ENCODE measurements around the gene IL18R1.

The IL18R1 gene

DNA sequence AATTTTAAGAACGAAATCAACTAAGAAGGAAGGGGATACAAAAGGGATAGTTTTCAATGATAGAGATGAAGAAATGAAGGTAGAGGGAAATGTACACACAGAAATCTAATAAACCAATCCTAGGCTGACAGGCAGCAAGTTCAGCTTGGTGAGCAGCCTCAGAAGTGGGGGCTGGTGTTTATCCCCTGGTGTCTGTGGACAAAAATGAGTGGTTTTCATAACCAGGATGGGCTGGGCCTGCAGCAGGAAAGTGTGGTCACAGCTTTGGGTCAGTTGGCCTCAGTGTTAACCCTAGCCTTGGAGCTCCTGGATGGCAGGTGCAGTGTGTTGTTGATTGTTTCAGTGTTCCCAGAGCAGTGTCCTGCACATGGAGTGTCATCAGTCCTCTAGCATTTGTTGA is 14.3 kb downstream of the IL18R1 start:
- Histone ChIP-seq H3K36me3 (ENCODE audit: low read depth) (no peaks in the 10 kb centered on the region), H3K4me3 (ENCODE audit: severe bottlenecking) (no peak overlapping the region), H3K4me1 (ENCODE audit: insufficient read depth, poor library complexity, severe bottlenecking) (no peaks in the 10 kb centered on the region), H3K27ac (ENCODE audit: poor library complexity, severe bottlenecking) (no peak overlapping the region), H3K9me3 (ENCODE audit: severe bottlenecking) (no peaks in the 10 kb centered on the region), H3K27me3 (ENCODE audit: insufficient read depth, poor library complexity, severe bottlenecking) (no peaks in the 10 kb centered on the region)
- ATAC-seq (ENCODE audit: low read depth) (no peak), DNase-seq (ENCODE audit: low spot score) (no peak)
- TF ChIP-seq, protein P1, sequence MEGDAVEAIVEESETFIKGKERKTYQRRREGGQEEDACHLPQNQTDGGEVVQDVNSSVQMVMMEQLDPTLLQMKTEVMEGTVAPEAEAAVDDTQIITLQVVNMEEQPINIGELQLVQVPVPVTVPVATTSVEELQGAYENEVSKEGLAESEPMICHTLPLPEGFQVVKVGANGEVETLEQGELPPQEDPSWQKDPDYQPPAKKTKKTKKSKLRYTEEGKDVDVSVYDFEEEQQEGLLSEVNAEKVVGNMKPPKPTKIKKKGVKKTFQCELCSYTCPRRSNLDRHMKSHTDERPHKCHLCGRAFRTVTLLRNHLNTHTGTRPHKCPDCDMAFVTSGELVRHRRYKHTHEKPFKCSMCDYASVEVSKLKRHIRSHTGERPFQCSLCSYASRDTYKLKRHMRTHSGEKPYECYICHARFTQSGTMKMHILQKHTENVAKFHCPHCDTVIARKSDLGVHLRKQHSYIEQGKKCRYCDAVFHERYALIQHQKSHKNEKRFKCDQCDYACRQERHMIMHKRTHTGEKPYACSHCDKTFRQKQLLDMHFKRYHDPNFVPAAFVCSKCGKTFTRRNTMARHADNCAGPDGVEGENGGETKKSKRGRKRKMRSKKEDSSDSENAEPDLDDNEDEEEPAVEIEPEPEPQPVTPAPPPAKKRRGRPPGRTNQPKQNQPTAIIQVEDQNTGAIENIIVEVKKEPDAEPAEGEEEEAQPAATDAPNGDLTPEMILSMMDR (IDR thresholded peaks at IDR 0.05; ENCODE audit: poor library complexity, severe bottlenecking), result no peak

DNA sequence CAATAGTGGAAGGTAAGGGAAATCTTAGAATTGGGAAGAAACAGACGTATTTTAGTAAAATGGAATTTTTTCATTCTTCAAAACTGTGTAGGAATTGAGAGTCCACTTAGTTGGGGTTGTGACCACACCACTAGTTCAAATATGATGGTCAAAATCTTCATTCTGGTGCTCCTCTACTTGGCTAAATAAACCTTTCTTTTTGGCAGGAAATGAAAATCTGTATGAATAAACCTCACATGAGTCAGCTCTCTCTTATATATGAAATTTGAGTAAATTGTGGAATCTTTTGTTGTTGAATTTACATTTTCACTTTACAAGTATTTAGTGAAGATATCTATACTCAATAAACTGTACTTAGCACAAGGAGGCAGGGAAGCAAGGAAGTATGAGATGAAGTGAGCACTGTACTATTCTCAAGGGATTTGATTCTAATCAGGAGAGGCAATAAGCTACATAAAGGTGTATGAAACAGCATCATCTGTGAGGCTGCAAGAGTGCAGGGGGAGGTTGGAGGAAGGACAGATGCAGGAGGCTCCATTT is 20.5 kb downstream of the IL18R1 start:
- TF ChIP-seq, protein P1 (IDR thresholded peaks at IDR 0.05; ENCODE audit: poor library complexity, severe bottlenecking), result no peak
- H3K4me1 ChIP-seq (ENCODE audit: insufficient read depth, poor library complexity, severe bottlenecking), result no peaks in the 10 kb centered on the region
- H3K27me3 ChIP-seq (ENCODE audit: insufficient read depth, poor library complexity, severe bottlenecking), result no peaks in the 10 kb centered on the region
- H3K36me3 ChIP-seq (ENCODE audit: low read depth), result no peaks in the 10 kb centered on the region
- no peaks in the 10 kb centered on the region for H3K9me3 ChIP-seq (ENCODE audit: severe bottlenecking)
- DNase-seq (ENCODE audit: low spot score), result no peak
- no peak overlapping the region for H3K4me3 ChIP-seq (ENCODE audit: severe bottlenecking)
- no peak overlapping the region for H3K27ac ChIP-seq (ENCODE audit: poor library complexity, severe bottlenecking)
- ATAC-seq (ENCODE audit: low read depth), result no peak

DNA sequence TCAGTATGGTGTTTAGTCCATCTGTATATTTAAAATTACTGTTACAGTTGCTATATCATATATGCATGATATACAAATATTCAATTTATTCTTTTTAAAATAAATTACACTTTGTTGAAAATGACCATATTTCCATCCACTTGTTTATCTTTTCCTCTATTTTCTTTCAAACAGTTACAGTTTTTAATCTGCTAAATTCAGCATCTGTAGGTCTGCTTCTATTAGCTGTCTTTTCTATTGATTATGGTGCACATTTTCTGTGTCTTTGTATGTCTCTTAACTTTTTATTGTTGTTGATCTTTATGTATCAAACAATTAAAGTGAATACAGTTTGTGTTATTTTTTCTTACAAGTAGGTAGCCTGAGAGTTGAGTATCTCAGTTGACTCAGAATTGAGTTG is 28.1 kb downstream of the IL18R1 start:
- TF ChIP-seq, protein P1 (IDR thresholded peaks at IDR 0.05; ENCODE audit: poor library complexity, severe bottlenecking), result no peak

DNA sequence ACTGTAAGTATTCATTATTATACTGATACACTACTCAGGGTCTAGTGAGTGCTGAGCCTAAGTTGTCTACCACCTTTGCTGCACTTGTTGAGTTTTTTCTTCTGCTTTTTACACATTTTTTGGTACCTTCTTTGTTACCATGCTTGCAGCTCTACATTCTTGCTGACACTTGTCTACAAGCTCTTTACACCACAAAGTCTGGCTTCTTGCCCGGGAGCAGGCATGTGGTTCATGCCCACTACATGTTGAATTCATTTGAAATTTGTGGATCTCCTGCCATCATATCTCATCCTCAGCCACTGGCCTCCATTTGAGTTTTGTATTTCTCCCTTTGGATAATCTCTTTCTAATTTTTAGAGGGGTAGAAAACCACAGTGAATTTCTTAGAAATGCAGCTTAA is 29.9 kb downstream of the IL18R1 start:
- TF ChIP-seq, protein P1 (IDR thresholded peaks at IDR 0.05; ENCODE audit: poor library complexity, severe bottlenecking), result no peak
- H3K27me3 ChIP-seq (ENCODE audit: insufficient read depth, poor library complexity, severe bottlenecking), result no peaks in the 10 kb centered on the region
- no peaks in the 10 kb centered on the region for H3K4me1 ChIP-seq (ENCODE audit: insufficient read depth, poor library complexity, severe bottlenecking)
- DNase-seq (ENCODE audit: low spot score) (no peak), ATAC-seq (ENCODE audit: low read depth) (no peak)
- H3K4me3 ChIP-seq (ENCODE audit: severe bottlenecking), result no peak overlapping the region
- H3K36me3 ChIP-seq (ENCODE audit: low read depth), result no peaks in the 10 kb centered on the region
- H3K27ac ChIP-seq (ENCODE audit: poor library complexity, severe bottlenecking), result no peak overlapping the region
- H3K9me3 ChIP-seq (ENCODE audit: severe bottlenecking), result peaks cover 5% of the 10 kb centered on the region

More for the DNA sequence above, 28.1 kb downstream of the IL18R1 start:
- H3K4me1 ChIP-seq (ENCODE audit: insufficient read depth, poor library complexity, severe bottlenecking), result no peaks in the 10 kb centered on the region
- no peak overlapping the region for H3K27ac ChIP-seq (ENCODE audit: poor library complexity, severe bottlenecking)
- H3K36me3 ChIP-seq (ENCODE audit: low read depth), result no peaks in the 10 kb centered on the region
- H3K9me3 ChIP-seq (ENCODE audit: severe bottlenecking), result peaks cover 5% of the 10 kb centered on the region
- H3K27me3 ChIP-seq (ENCODE audit: insufficient read depth, poor library complexity, severe bottlenecking), result no peaks in the 10 kb centered on the region
- ATAC-seq (ENCODE audit: low read depth) (no peak), DNase-seq (ENCODE audit: low spot score) (no peak)
- H3K4me3 ChIP-seq (ENCODE audit: severe bottlenecking), result no peak overlapping the region

DNA sequence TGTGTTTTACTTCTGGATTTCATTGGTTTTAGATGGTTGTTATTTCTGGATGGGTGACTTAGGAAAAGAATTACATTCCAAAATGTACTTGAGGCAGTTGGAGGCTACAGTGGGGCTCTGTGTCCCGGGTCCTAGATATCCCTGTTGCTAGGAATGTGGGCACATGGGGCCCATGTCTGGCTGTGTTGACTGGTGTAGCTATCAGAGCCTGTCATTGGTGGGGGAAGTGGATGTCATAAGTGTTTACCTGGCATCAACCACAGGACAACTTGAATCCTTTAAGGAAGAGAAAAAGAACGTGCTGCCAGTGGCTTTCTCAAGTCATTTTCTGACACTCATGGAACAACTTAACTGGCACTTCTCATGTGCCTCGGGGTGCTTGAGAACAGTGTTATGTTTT is 30.4 kb downstream of the IL18R1 start:
- H3K4me3 ChIP-seq (ENCODE audit: severe bottlenecking), result no peak overlapping the region
- TF ChIP-seq, protein P1 (IDR thresholded peaks at IDR 0.05; ENCODE audit: poor library complexity, severe bottlenecking), result no peak
- ATAC-seq (ENCODE audit: low read depth), result no peak

More for the DNA sequence above, 30.4 kb downstream of the IL18R1 start:
- H3K36me3 ChIP-seq (ENCODE audit: low read depth), result no peaks in the 10 kb centered on the region
- no peak for DNase-seq (ENCODE audit: low spot score)
- H3K9me3 ChIP-seq (ENCODE audit: severe bottlenecking), result peaks cover 5% of the 10 kb centered on the region
- H3K27ac ChIP-seq (ENCODE audit: poor library complexity, severe bottlenecking), result no peak overlapping the region
- no peaks in the 10 kb centered on the region for H3K4me1 ChIP-seq (ENCODE audit: insufficient read depth, poor library complexity, severe bottlenecking)
- H3K27me3 ChIP-seq (ENCODE audit: insufficient read depth, poor library complexity, severe bottlenecking), result no peaks in the 10 kb centered on the region
